ENCODE data around the gene KDM4D. TPM values are rescaled to one million over a fixed set of nuclear protein-coding genes. Genes with fewer than 3 reads are reported as not detected.

Gene KDM4D
- total RNA-seq, 4 donors from 2014 or later, result 0.49 to 2.8 (median 1.3) TPM

GRCh38 chr11:94960488-94960887, 13.0 kb upstream of the KDM4D start:
- DNase-seq (ENCODE audit: low spot score in 2 of 2), result no peak
- WGBS, result 97% methylated on average over 2 of the region's 2 CpGs
- H3K36me3 ChIP-seq, result peaks cover 69% of the 10 kb centered on the region
- no peaks in the 10 kb centered on the region for H3K4me1 ChIP-seq
- H3K27ac ChIP-seq, result no peak overlapping the region
- no peaks in the 10 kb centered on the region for H3K9me3 ChIP-seq
- H3K27me3 ChIP-seq, result no peaks in the 10 kb centered on the region
- no peak overlapping the region for H3K4me3 ChIP-seq
- TF ChIP-seq EP300 (IDR thresholded peaks at IDR 0.05), result no peak
- no peak for TF ChIP-seq POLR2A (IDR thresholded peaks at IDR 0.05)
- TF ChIP-seq POLR2AphosphoS5 (IDR thresholded peaks at IDR 0.05), result no peak
- no peak for TF ChIP-seq CTCF (IDR thresholded peaks at IDR 0.05)

GRCh38 chr11:94961255-94961654, 12.3 kb upstream of the KDM4D start:
- H3K4me3 ChIP-seq, result no peak overlapping the region
- WGBS, result 100% methylated on average over 1 of the region's 1 CpG
- H3K9me3 ChIP-seq, result no peaks in the 10 kb centered on the region
- TF ChIP-seq EP300 (IDR thresholded peaks at IDR 0.05) (no peak), CTCF (IDR thresholded peaks at IDR 0.05) (no peak), POLR2AphosphoS5 (IDR thresholded peaks at IDR 0.05) (no peak), POLR2A (IDR thresholded peaks at IDR 0.05) (no peak)
- no peaks in the 10 kb centered on the region for H3K27me3 ChIP-seq
- H3K4me1 ChIP-seq, result no peaks in the 10 kb centered on the region
- no peak for DNase-seq (ENCODE audit: low spot score in 2 of 2)
- peaks cover 77% of the 10 kb centered on the region for H3K36me3 ChIP-seq
- no peak overlapping the region for H3K27ac ChIP-seq

- DNase-seq (ENCODE audit: low spot score in 2 of 2), result no peak
- no peak for TF ChIP-seq POLR2A (IDR thresholded peaks at IDR 0.05)
- no peak for TF ChIP-seq POLR2AphosphoS5 (IDR thresholded peaks at IDR 0.05)
- TF ChIP-seq CTCF (IDR thresholded peaks at IDR 0.05), result no peak
- TF ChIP-seq EP300 (IDR thresholded peaks at IDR 0.05), result no peak
- no peak overlapping the region for H3K27ac ChIP-seq
- H3K4me1 ChIP-seq, result no peaks in the 10 kb centered on the region
- WGBS, result 93% methylated on average over 4 of the region's 4 CpGs
- H3K36me3 ChIP-seq, result peaks cover 98% of the 10 kb centered on the region
- H3K9me3 ChIP-seq, result no peaks in the 10 kb centered on the region
- H3K4me3 ChIP-seq, result no peak overlapping the region
- H3K27me3 ChIP-seq, result no peaks in the 10 kb centered on the region
Measured at GRCh38 chr11:94964934-94965333, 8.6 kb upstream of the KDM4D start.

- TF ChIP-seq EP300 (IDR thresholded peaks at IDR 0.05), result no peak
- peak in 1 of 2 donors; percentile 47 for TF ChIP-seq CTCF (IDR thresholded peaks at IDR 0.05)
- no peak for TF ChIP-seq POLR2AphosphoS5 (IDR thresholded peaks at IDR 0.05)
- TF ChIP-seq POLR2A (IDR thresholded peaks at IDR 0.05), result no peak
- Histone ChIP-seq H3K4me3 (no peak overlapping the region), H3K36me3 (peaks cover 81% of the 10 kb centered on the region), H3K27me3 (no peaks in the 10 kb centered on the region), H3K9me3 (no peaks in the 10 kb centered on the region), H3K4me1 (peaks cover 16% of the 10 kb centered on the region), H3K27ac (no peak overlapping the region)
- 94% methylated on average over 1 of the region's 1 CpG for WGBS
- no peak for DNase-seq (ENCODE audit: low spot score in 2 of 2)
Measured at GRCh38 chr11:94968334-94968958, 5.1 kb upstream of the KDM4D start.

- Histone ChIP-seq H3K4me1 (peaks cover 22% of the 10 kb centered on the region), H3K27me3 (no peaks in the 10 kb centered on the region), H3K9me3 (no peaks in the 10 kb centered on the region), H3K36me3 (peaks cover 40% of the 10 kb centered on the region), H3K4me3 (peak overlapping the region; percentile 88), H3K27ac (no peak overlapping the region)
- TF ChIP-seq CTCF (IDR thresholded peaks at IDR 0.05), result no peak
- TF ChIP-seq POLR2A (IDR thresholded peaks at IDR 0.05), result no peak
- TF ChIP-seq POLR2AphosphoS5 (IDR thresholded peaks at IDR 0.05), result no peak
- TF ChIP-seq EP300 (IDR thresholded peaks at IDR 0.05), result no peak
- WGBS, result 2% methylated on average over 5 of the region's 5 CpGs
- no peak for DNase-seq (ENCODE audit: low spot score in 2 of 2)
Measured at GRCh38 chr11:94972700-94973098, 810 bp upstream of the KDM4D start.

Measured in suprapubic skin (tissue), 4 donors.